Loucy (cell line): ENCODE results near the gene LRRC1.

Source experiments
- H2AFZ ChIP-seq: fragments of 200-600 bp; sonication (generic); 2 replicates; pipeline ENCODE4 v1.6.0; 2016; ENCODE audit warnings: antibody characterized with exemption, mild to moderate bottlenecking, low read length, moderate library complexity
- H3F3A ChIP-seq: fragments of 200-600 bp; 2 replicates; pipeline ENCODE4 v1.6.0; 2016; ENCODE audit warnings: antibody characterized with exemption, low read depth, mild to moderate bottlenecking
- H3K27me3 ChIP-seq: fragments of 200-600 bp; sonication (generic); 2 replicates; pipeline ENCODE4 v1.6.1; 2014; ENCODE audit warnings: low read length, mild to moderate bottlenecking; ENCODE audit not compliant: insufficient read depth, poor library complexity, severe bottlenecking
- H3K36me3 ChIP-seq: fragments of 200-600 bp; sonication (generic); 2 replicates; pipeline ENCODE4 v1.6.1; 2016; ENCODE audit warnings: low read length; ENCODE audit not compliant: insufficient read depth
- H3K4me1 ChIP-seq: fragments of 200-600 bp; sonication (generic); 2 replicates; pipeline ENCODE4 v1.5.1; 2014; ENCODE audit warnings: low read length, mild to moderate bottlenecking; ENCODE audit not compliant: insufficient read depth, poor library complexity, severe bottlenecking
- H3K4me2 ChIP-seq: fragments of 200-600 bp; sonication (generic); 2 replicates; pipeline ENCODE4 v1.6.0; 2014; ENCODE audit warnings: antibody characterized with exemption, low read length, low read depth, mild to moderate bottlenecking; ENCODE audit not compliant: poor library complexity, severe bottlenecking
- H3K4me3 ChIP-seq: fragments of 200-600 bp; sonication (generic); 2 replicates; pipeline ENCODE4 v1.5.1; 2014; ENCODE audit warnings: low read length, mild to moderate bottlenecking, mixed read lengths; ENCODE audit not compliant: poor library complexity, severe bottlenecking
- H3K79me2 ChIP-seq: fragments of 200-600 bp; sonication (generic); 2 replicates; pipeline ENCODE4 v1.6.1; 2014; ENCODE audit warnings: low read length; ENCODE audit not compliant: insufficient read depth
- H3K9ac ChIP-seq: fragments of 200-600 bp; sonication (generic); 2 replicates; pipeline ENCODE4 v1.6.0; 2014; ENCODE audit warnings: mild to moderate bottlenecking, low read depth, low read length, moderate library complexity; ENCODE audit not compliant: poor library complexity, severe bottlenecking
- H3K9me2 ChIP-seq: fragments of 200-600 bp; sonication (generic); replicated peaks from 2 replicates; pipeline ENCODE4 v1.6.1; 2016; ENCODE audit warnings: low read depth, low read length, mixed read lengths
- H3K9me3 ChIP-seq: fragments of 200-600 bp; sonication (generic); 2 replicates; pipeline ENCODE4 v1.6.1; 2014; ENCODE audit warnings: mild to moderate bottlenecking, antibody characterized with exemption, low read length, low read depth; ENCODE audit not compliant: insufficient read depth
- H4K20me1 ChIP-seq: fragments of 200-600 bp; sonication (generic); 2 replicates; pipeline ENCODE4 v1.6.0; 2014; ENCODE audit warnings: antibody characterized with exemption, low read length, mild to moderate bottlenecking; ENCODE audit not compliant: insufficient read depth, poor library complexity, severe bottlenecking
- CTCF ChIP-seq: fragments of 200-600 bp; sonication (generic); conservative IDR thresholded peaks from 2 replicates; pipeline ENCODE4 v1.5.1; 2014; ENCODE audit warnings: mild to moderate bottlenecking, antibody characterized with exemption, low read length
- EZH2phosphoT487 ChIP-seq: fragments of 200-600 bp; IDR thresholded peaks from 2 replicates; pipeline ENCODE4 v1.6.1; 2018; ENCODE audit warnings: antibody characterized with exemption, mild to moderate bottlenecking, moderate library complexity, borderline replicate concordance

The LRRC1 gene

DNA sequence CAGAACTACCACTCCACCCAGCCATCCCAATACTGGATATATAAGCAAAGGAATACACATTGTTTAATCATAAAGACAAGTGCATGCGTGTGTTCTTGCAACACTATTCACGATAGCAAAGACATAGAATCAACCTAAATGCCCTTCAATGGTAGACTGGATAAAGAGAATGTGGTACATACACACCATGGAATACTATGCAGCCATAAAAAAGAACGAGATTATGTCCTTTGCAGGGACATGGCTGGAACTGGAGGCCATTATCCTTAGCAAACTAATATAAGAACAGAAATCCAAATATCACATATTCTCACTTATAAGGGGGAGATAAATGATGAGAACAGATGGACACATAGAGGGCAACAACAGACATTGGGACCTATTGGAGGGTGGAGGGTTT is 156.6 kb downstream of the LRRC1 start:
- Histone ChIP-seq H3K36me3 (no peaks in the 10 kb centered on the region), H3K9me3 (no peaks in the 10 kb centered on the region; the same call in 1 of the 2 replicates), H3K9me2 (no peaks in the 10 kb centered on the region), H3K79me2 (no peaks in the 10 kb centered on the region), H3K4me1 (no peaks in the 10 kb centered on the region), H3K4me2 (no peak overlapping the region), H4K20me1 (no peaks in the 10 kb centered on the region), H3K9ac (no peak overlapping the region), H2AFZ (no peak overlapping the region), H3K4me3 (no peak overlapping the region), H3K27me3 (no peaks in the 10 kb centered on the region), H3F3A (no peaks in the 10 kb centered on the region)
- TF ChIP-seq CTCF = no peak
- no peak for TF ChIP-seq EZH2phosphoT487

DNA sequence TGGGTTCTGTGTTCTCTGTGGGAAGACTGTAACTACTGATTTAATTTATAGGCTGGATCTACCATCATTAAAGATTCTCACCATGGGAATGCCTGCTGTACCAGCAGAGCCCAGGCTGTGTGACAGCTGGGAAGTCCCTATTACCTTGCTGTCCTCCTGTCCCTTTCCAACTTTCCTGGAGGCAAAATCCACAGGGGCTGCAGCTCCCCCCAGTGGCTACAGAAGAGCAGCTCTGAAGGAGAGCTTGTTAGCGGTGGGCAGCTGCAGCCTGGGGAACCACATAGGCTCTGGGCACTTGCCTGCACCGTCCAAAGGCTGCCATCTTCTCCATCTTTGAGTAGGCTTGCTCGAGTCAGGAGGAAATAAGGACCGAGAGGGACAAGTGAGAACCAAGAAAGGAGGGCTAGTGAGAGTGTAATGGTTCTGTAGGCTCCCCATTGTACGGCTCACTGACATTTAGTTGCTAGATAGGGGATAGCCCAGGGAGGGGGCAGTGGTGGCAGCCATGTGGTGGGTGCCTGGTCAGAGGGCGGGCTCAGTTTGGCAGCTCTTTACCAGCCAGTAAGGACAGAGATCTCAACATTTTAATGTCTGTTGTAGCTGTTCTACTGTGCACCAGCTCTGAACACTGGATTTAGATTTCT is 161.4 kb downstream of the LRRC1 start:
- Histone ChIP-seq H3K9me3 (no peaks in the 10 kb centered on the region), H3K4me2 (peak overlapping the region; percentile 10), H2AFZ (peak overlapping the region; percentile 89), H3K4me3 (no peak overlapping the region), H4K20me1 (no peaks in the 10 kb centered on the region), H3K9me2 (no peaks in the 10 kb centered on the region), H3K4me1 (no peaks in the 10 kb centered on the region), H3K36me3 (no peaks in the 10 kb centered on the region), H3F3A (no peaks in the 10 kb centered on the region), H3K27me3 (no peaks in the 10 kb centered on the region), H3K9ac (no peak overlapping the region), H3K79me2 (no peaks in the 10 kb centered on the region)
- TF ChIP-seq EZH2phosphoT487 (no peak), CTCF (peak; percentile 78)

DNA sequence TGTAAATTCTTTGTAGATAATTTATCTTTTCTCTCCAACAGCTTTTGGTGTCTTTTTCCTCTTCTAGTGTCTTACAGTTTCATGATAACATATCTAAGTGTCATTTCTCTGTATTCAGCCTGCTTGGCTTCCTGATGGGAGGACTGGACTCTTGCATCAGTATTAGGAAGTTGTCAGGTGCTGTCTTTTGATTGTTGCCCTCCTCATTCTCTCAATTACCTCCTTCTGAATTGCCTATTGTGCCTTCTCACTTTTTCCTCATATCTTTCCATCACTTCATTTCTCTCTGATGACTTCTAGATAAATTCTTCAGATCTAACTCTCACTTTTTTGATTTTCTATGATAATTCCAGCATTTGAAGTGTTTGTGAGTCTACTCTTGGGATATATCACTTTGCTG is 162.0 kb downstream of the LRRC1 start:
- Histone ChIP-seq H3K9ac (no peak overlapping the region), H3K9me3 (no peaks in the 10 kb centered on the region), H3F3A (no peaks in the 10 kb centered on the region), H3K9me2 (no peaks in the 10 kb centered on the region), H3K36me3 (no peaks in the 10 kb centered on the region), H3K27me3 (no peaks in the 10 kb centered on the region), H3K4me1 (no peaks in the 10 kb centered on the region), H3K79me2 (no peaks in the 10 kb centered on the region), H3K4me3 (no peak overlapping the region), H2AFZ (peak overlapping the region; percentile 89), H4K20me1 (no peaks in the 10 kb centered on the region), H3K4me2 (no peak overlapping the region)
- TF ChIP-seq CTCF (no peak), EZH2phosphoT487 (no peak)
